NB4 (cell line): ENCODE data around the gene CUL3.

Experiments
- DNase-seq: peaks from one replicate; pipeline ENCODE4 v3.0.0; 2010; ENCODE audit warnings: low read depth
- H3K4me3 ChIP-seq: one replicate; pipeline ENCODE4 v1.5.1; 2011; ENCODE audit warnings: mild to moderate bottlenecking, low read depth, low read length, moderate library complexity
- MYC ChIP-seq: IDR thresholded peaks from 2 replicates; pipeline ENCODE4 v1.6.1; 2011; ENCODE audit warnings: low read depth, low read length
- POLR2A ChIP-seq: IDR thresholded peaks from 2 replicates; pipeline ENCODE4 v1.6.1; 2011; ENCODE audit warnings: mild to moderate bottlenecking; ENCODE audit not compliant: insufficient read length; ENCODE audit errors: extremely low read depth
- TF ChIP-seq, protein P1 (sequence below): IDR thresholded peaks from 2 replicates; pipeline ENCODE4 v1.6.1; 2011; ENCODE audit warnings: low read depth, low read length
- TF ChIP-seq, protein P2 (sequence below): IDR thresholded peaks from one replicate; pipeline ENCODE4 v1.5.1; 2012; ENCODE audit warnings: low read depth, low read length

The CUL3 gene

DNA sequence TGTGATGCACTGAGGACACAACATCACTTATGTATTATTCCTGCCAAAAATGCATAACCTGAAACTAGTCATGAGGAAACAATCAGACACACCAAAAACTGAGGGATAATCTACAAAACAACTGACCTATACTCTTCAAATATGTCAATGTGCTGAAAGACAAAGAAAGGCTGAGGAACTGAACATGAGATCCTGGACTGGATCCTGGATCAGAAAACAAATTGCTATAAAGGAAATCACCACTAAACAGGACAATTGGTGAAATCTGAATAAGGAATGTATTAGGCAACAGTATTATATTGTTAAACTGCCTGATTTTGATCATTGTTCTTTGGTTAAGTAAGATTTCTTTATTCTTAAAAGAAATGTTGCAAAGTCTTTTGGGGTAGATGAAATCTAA, 28.8 kb downstream of the CUL3 start:
- DNase-seq, result no peak
- H3K4me3 ChIP-seq, result no peak overlapping the region
- TF ChIP-seq, protein P1, sequence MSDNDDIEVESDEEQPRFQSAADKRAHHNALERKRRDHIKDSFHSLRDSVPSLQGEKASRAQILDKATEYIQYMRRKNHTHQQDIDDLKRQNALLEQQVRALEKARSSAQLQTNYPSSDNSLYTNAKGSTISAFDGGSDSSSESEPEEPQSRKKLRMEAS, result no peak
- TF ChIP-seq MYC, result no peak
- TF ChIP-seq POLR2A, result no peak
- TF ChIP-seq, protein P2, sequence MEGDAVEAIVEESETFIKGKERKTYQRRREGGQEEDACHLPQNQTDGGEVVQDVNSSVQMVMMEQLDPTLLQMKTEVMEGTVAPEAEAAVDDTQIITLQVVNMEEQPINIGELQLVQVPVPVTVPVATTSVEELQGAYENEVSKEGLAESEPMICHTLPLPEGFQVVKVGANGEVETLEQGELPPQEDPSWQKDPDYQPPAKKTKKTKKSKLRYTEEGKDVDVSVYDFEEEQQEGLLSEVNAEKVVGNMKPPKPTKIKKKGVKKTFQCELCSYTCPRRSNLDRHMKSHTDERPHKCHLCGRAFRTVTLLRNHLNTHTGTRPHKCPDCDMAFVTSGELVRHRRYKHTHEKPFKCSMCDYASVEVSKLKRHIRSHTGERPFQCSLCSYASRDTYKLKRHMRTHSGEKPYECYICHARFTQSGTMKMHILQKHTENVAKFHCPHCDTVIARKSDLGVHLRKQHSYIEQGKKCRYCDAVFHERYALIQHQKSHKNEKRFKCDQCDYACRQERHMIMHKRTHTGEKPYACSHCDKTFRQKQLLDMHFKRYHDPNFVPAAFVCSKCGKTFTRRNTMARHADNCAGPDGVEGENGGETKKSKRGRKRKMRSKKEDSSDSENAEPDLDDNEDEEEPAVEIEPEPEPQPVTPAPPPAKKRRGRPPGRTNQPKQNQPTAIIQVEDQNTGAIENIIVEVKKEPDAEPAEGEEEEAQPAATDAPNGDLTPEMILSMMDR, result no peak

DNA sequence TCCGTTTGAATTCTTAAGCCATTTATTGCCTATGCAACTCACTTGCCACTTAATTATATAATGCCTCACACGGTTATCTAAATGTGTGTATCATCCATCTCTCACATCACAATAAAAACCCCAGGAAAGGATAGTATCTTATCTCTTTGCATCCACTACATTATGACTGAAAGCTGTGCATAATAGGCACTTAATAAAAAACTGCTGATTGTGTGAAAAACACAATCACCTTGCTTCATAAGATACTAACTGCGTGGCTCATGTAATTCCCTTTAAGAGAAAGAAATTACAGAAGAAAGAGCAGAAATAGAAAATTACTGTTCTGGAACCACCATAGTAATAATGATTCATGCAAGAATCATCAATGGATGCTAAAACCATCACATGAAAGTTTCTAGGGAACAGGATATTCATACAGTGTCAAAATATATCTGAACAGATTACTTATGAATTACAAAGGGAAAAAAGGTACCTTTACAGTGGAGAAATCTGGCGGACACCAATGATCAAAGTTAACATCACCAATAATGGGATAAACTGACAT, 29.3 kb downstream of the CUL3 start:
- TF ChIP-seq MYC (no peak), POLR2A (no peak)
- TF ChIP-seq, protein P2, result no peak
- TF ChIP-seq, protein P1, result no peak
- H3K4me3 ChIP-seq, result no peak overlapping the region
- no peak for DNase-seq

DNA sequence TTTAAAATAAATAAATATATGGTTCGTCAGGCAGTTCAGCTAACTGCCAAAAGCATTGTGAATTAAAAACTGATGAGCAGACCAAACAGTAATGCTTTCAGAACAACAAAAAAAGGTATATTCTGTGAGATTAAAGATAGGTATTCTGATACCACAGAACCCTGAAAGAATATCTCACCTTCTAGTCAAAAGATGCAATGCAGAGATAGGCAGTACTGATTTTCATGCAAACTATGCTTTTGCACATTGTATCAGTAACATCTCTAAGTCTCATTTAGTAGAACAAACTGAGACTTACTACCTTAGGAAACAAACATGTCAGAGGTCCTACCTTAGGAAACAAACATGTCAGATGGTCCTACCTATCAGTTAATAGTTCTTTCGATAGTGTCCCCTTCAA, 32.4 kb downstream of the CUL3 start:
- no peak for DNase-seq
- TF ChIP-seq, protein P2, result no peak
- TF ChIP-seq, protein P1, result no peak
- TF ChIP-seq POLR2A (no peak), MYC (no peak)
- no peak overlapping the region for H3K4me3 ChIP-seq

DNA sequence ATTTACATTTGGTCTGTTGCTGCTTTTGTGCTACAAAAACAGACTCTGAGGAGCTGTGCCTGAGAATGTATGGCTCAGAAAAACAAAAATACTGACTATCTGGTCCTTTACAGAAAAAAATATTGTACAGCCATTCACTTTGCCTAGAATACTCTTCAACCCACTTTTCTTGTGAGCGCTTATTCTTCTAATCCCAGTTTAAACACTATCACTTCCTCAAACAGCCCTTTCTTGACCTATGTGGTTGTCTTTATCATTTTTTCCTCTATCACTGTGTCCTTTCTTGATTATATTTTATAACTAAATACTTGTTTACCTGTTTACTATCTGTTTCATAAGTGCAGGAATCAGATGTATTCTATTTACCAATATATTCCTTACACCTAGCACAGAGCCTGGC, 33.5 kb downstream of the CUL3 start:
- no peak for TF ChIP-seq MYC
- no peak for TF ChIP-seq POLR2A
- TF ChIP-seq, protein P1, result no peak
- TF ChIP-seq, protein P2, result no peak
- no peak for DNase-seq
- H3K4me3 ChIP-seq, result no peak overlapping the region

DNA sequence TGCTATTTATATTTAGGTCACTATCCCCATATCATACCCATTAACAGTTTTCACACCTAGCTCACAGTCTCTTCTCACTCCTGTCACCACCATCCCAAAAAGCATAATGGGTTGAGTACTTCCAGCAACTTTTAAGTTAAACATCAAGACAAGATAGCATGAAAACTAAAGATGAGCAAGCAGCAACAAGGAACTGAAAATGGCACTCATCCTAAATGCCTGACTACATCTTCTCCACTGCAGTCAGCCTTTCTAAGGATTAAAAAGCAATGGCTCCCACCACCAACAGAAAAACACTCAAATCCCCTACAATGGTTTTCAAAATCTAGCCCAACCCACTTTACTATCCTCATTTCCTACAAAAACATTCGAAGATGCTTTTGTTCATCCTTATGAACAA, 38.2 kb downstream of the CUL3 start:
- DNase-seq, result no peak
- TF ChIP-seq, protein P2, result no peak
- TF ChIP-seq POLR2A (no peak), MYC (no peak)
- TF ChIP-seq, protein P1, result no peak
- H3K4me3 ChIP-seq, result no peak overlapping the region
